H9 (cell line): ENCODE measurements around the gene CHAF1B. TPM values are rescaled to one million over a fixed set of nuclear protein-coding genes. Genes with fewer than 3 reads are reported as not detected.

Experiments
- DNase-seq: peaks from one replicate; pipeline ENCODE4 v3.0.0-alpha.2; 2017
- H2AFZ ChIP-seq: one replicate; pipeline ENCODE4 v1.6.1; 2013; ENCODE audit warnings: mild to moderate bottlenecking, low read length, control low read depth, moderate library complexity
- H2AK5ac ChIP-seq: 2 replicates; pipeline ENCODE4 v1.6.1; 2013; ENCODE audit warnings: low read length, control low read depth, mixed read lengths; ENCODE audit not compliant: insufficient read length
- H2BK120ac ChIP-seq: one replicate; pipeline ENCODE4 v1.6.1; 2013; ENCODE audit warnings: low read depth, mild to moderate bottlenecking, low read length, control low read depth, inconsistent platforms; ENCODE audit not compliant: poor library complexity, severe bottlenecking
- H2BK12ac ChIP-seq: 2 replicates; pipeline ENCODE4 v1.6.1; 2013; ENCODE audit warnings: low read length, control low read depth, mixed read lengths, low read depth; ENCODE audit not compliant: insufficient read length
- H2BK15ac ChIP-seq: 2 replicates; pipeline ENCODE4 v1.6.1; 2013; ENCODE audit warnings: low read depth, low read length, control low read depth
- H2BK20ac ChIP-seq: one replicate; pipeline ENCODE4 v1.6.1; 2013; ENCODE audit warnings: low read depth, mild to moderate bottlenecking, low read length, control low read depth, inconsistent platforms; ENCODE audit not compliant: poor library complexity, severe bottlenecking
- H2BK5ac ChIP-seq: 2 replicates; pipeline ENCODE4 v1.6.1; 2013; ENCODE audit warnings: low read length, control low read depth, mixed read lengths; ENCODE audit not compliant: insufficient read length
- H3K14ac ChIP-seq: 2 replicates; pipeline ENCODE4 v1.6.1; 2013; ENCODE audit warnings: low read length, control low read depth; ENCODE audit not compliant: insufficient read depth
- H3K18ac ChIP-seq: 2 replicates; pipeline ENCODE4 v1.6.1; 2013; ENCODE audit warnings: low read depth, mild to moderate bottlenecking, mixed read lengths, low read length, control low read depth; ENCODE audit not compliant: insufficient read length
- H3K23ac ChIP-seq: 2 replicates; pipeline ENCODE4 v1.6.1; 2013; ENCODE audit warnings: low read length, control low read depth, mixed read lengths, low read depth; ENCODE audit not compliant: insufficient read length
- H3K23me2 ChIP-seq: 2 replicates; pipeline ENCODE4 v1.6.1; 2013; ENCODE audit warnings: low read depth, mild to moderate bottlenecking, mixed read lengths, low read length, control low read depth; ENCODE audit not compliant: insufficient read length, poor library complexity, severe bottlenecking
- H3K27ac ChIP-seq: 2 replicates; pipeline ENCODE4 v1.5.1; 2013; ENCODE audit warnings: low read length, control low read depth, mixed read lengths, low read depth; ENCODE audit not compliant: insufficient read length
- H3K27me3 ChIP-seq: 2 replicates; pipeline ENCODE4 v1.6.1; 2013; ENCODE audit warnings: low read length, control low read depth, inconsistent platforms; ENCODE audit not compliant: insufficient read depth
- H3K4ac ChIP-seq: 2 replicates; pipeline ENCODE4 v1.6.1; 2013; ENCODE audit warnings: low read depth, mild to moderate bottlenecking, control low read depth, inconsistent platforms, low read length, moderate library complexity
- H3K4me1 ChIP-seq: 2 replicates; pipeline ENCODE4 v1.6.1; 2013; ENCODE audit warnings: low read length, control low read depth, inconsistent platforms; ENCODE audit not compliant: insufficient read depth
- H3K4me2 ChIP-seq: 2 replicates; pipeline ENCODE4 v1.6.1; 2013; ENCODE audit warnings: low read length, control low read depth, mixed read lengths; ENCODE audit not compliant: insufficient read length, insufficient read depth
- H3K56ac ChIP-seq: 2 replicates; pipeline ENCODE4 v1.6.1; 2013; ENCODE audit warnings: low read depth, mild to moderate bottlenecking, mixed read lengths, low read length, control low read depth; ENCODE audit not compliant: insufficient read length
- H3K79me1 ChIP-seq: 2 replicates; pipeline ENCODE4 v1.6.1; 2013; ENCODE audit warnings: low read depth, mild to moderate bottlenecking, moderate library complexity, low read length, control low read depth, inconsistent platforms; ENCODE audit not compliant: insufficient read depth, poor library complexity, severe bottlenecking
- H3K79me2 ChIP-seq: 2 replicates; pipeline ENCODE4 v1.6.1; 2013; ENCODE audit warnings: low read length, control low read depth, inconsistent platforms; ENCODE audit not compliant: insufficient read depth
- H3K9ac ChIP-seq: 2 replicates; pipeline ENCODE4 v1.6.1; 2013; ENCODE audit warnings: low read length, control low read depth, mixed read lengths; ENCODE audit not compliant: insufficient read length; ENCODE audit errors: extremely low read depth
- H3K9me3 ChIP-seq: one replicate; pipeline ENCODE4 v1.6.1; 2013; ENCODE audit warnings: low read depth, low read length, inconsistent platforms; ENCODE audit not compliant: control insufficient read depth
- H3T11ph ChIP-seq: one replicate; pipeline ENCODE4 v1.6.1; 2013; ENCODE audit warnings: mild to moderate bottlenecking, low read length, control low read depth, inconsistent platforms
- H4K20me1 ChIP-seq: one replicate; pipeline ENCODE4 v1.6.1; 2013; ENCODE audit not compliant: control insufficient read depth, insufficient read length, insufficient read depth
- H4K5ac ChIP-seq: 2 replicates; pipeline ENCODE4 v1.6.1; 2013; ENCODE audit warnings: low read depth, mild to moderate bottlenecking, mixed read lengths, low read length, control low read depth; ENCODE audit not compliant: insufficient read length
- H4K8ac ChIP-seq: replicated peaks from 2 replicates; pipeline ENCODE4 v1.6.1; 2013; ENCODE audit warnings: low read length, control low read depth, mixed read lengths, low read depth; ENCODE audit not compliant: insufficient read length
- H4K91ac ChIP-seq: 2 replicates; pipeline ENCODE4 v1.6.1; 2013; ENCODE audit warnings: low read depth, mild to moderate bottlenecking, moderate library complexity, mixed read lengths, low read length, control low read depth; ENCODE audit not compliant: insufficient read length
- H3K27ac Mint-ChIP-seq, 3 experiments: 2 replicates in 2 of 3; 3 replicates in 1 of 3; pipeline ENCODE4 v1.8.0; 2020 to 2021; ENCODE audit warnings: mixed read lengths in 3 of 3, mild to moderate bottlenecking in 1 of 3, moderate library complexity in 1 of 3
- H3K27me3 Mint-ChIP-seq: 2 replicates; pipeline ENCODE4 v1.8.0; 2021; ENCODE audit warnings: low read depth, mild to moderate bottlenecking, moderate library complexity, mixed read lengths
- H3K36me3 Mint-ChIP-seq, 3 experiments: 2 replicates in 2 of 3; 3 replicates in 1 of 3; pipeline ENCODE4 v1.8.0; 2020 to 2021; ENCODE audit warnings: low read depth in 3 of 3, mixed read lengths in 3 of 3; ENCODE audit not compliant: insufficient read depth in 1 of 3
- H3K4me1 Mint-ChIP-seq, 2 experiments: 2 replicates each; pipeline ENCODE4 v1.8.0; 2020; ENCODE audit warnings: mixed read lengths in 2 of 2
- H3K4me3 Mint-ChIP-seq, 2 experiments: 2 replicates in 1 of 2; 3 replicates in 1 of 2; pipeline ENCODE4 v1.8.0; 2020 to 2021; ENCODE audit warnings: mild to moderate bottlenecking in 2 of 2, mixed read lengths in 2 of 2, moderate library complexity in 1 of 2
- H3K9me3 Mint-ChIP-seq, 2 experiments: 2 replicates in 1 of 2; 3 replicates in 1 of 2; pipeline ENCODE4 v1.8.0; 2020; ENCODE audit warnings: mild to moderate bottlenecking in 2 of 2, mixed read lengths in 2 of 2, moderate library complexity in 1 of 2
- CTCF ChIP-seq: fragments of 200-600 bp; sonication (generic); conservative IDR thresholded peaks from 3 replicates; pipeline ENCODE4 v1.8.0; 2021; ENCODE audit warnings: antibody characterized with exemption, mild to moderate bottlenecking
- WGBS: extraction: QIAGEN DNeasy Blood & Tissue Kit; methylation state at CpG from one replicate; pipeline ENCODE4 v1.1.7; 2013; ENCODE audit warnings: missing lambda C conversion rate, low lambda C conversion rate, mixed read lengths; ENCODE audit not compliant: insufficient read length; ENCODE audit errors: extremely low coverage; 5-methylcytosine and 5-hydroxymethylcytosine counted together
- total RNA-seq: library from RNA; stranded (reverse); gene quantifications from 2 replicates; pipeline ENCODE4 v1.2.1, GENCODE V29; 2021

Gene CHAF1B
- total RNA-seq, 1 experiment from 2014 or later: 19.3 TPM

- Histone ChIP-seq H2AFZ (no peak overlapping the region), H4K91ac (no peak overlapping the region), H3K14ac (no peak overlapping the region; the same call in 1 of the 2 replicates), H3K9ac (no peak overlapping the region), H3K79me1 (no peaks in the 10 kb centered on the region), H4K8ac (no peak overlapping the region), H2BK120ac (no peak overlapping the region), H2BK12ac (no peak overlapping the region), H3K23me2 (no peaks in the 10 kb centered on the region), H3K9me3 (no peaks in the 10 kb centered on the region), H3K23ac (no peak overlapping the region), H3K4me2 (no peak overlapping the region), H4K20me1 (peaks cover 4% of the 10 kb centered on the region), H3T11ph (no peak overlapping the region), H3K4me1 (no peaks in the 10 kb centered on the region; the same call in 1 of the 2 replicates), H3K18ac (no peak overlapping the region), H2BK5ac (no peak overlapping the region), H3K56ac (no peak overlapping the region), H4K5ac (no peak overlapping the region), H3K27ac (no peak overlapping the region), H2BK15ac (no peak overlapping the region), H2BK20ac (no peak overlapping the region), H3K79me2 (no peaks in the 10 kb centered on the region), H2AK5ac (no peak overlapping the region), H3K27me3 (no peaks in the 10 kb centered on the region), H3K4ac (no peak overlapping the region)
- no peak for DNase-seq
- no CpG with 5 or more reads among the region's 18 CpGs for WGBS
- H3K27ac Mint-ChIP-seq: no peak overlapping the region; a peak in 1 of 7 replicates
- TF ChIP-seq CTCF: no peak
- peaks cover 11 to 28% (median 19%) of the 10 kb centered on the region in 3 experiments; a peak in 6 of 7 replicates for H3K36me3 Mint-ChIP-seq
- peaks cover 11 to 23% of the 10 kb centered on the region in 2 experiments for H3K4me1 Mint-ChIP-seq
- no peaks in the 10 kb centered on the region for H3K27me3 Mint-ChIP-seq
- H3K9me3 Mint-ChIP-seq: no peaks in the 10 kb centered on the region
- H3K4me3 Mint-ChIP-seq: no peak overlapping the region
Observed at GRCh38 chr21:36420571-36421339, 35.6 kb downstream of the CHAF1B start.
